ENCODE data around the gene PKP1.

The PKP1 gene

DNA sequence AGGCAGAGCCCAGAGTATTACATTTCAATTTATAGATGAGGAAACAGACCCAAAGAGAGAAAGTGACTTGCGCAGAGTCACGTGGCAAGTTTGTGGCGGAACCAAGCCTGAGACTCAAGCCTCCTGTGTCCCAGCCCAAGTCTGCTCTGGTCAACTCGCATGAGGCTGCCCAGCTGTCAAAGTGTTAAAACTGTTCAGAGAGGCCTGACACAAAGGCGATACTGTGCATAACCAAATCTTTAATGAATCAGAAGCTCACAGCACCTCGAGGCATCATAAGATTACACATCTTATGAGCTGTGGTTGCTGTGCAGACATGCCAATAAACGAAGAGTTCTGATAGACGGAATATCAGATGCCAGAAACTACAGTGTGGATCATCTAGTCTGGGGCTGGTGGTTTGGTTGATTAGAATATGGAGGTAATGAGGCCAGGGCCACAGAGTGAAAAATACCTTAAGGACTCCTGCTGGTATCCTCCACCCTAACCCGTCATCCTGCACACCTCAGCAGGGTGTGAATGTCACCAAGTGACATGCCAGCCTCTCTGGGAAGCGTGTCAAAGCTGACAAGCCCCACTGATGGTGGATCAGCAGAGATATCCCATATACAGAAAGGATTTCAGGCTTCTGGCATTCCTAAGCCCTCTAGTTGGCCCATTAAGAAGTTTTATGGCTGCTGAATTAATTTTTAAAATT lies 52.0 kb downstream of the PKP1 start:
- no peaks in the 10 kb centered on the region for H3F3A ChIP-seq (ENCODE audit: insufficient read depth)
- no peak overlapping the region for H3K4me3 ChIP-seq (ENCODE audit: insufficient read depth, low read length, poor library complexity, severe bottlenecking)
- no peaks in the 10 kb centered on the region for H3K27me3 ChIP-seq (ENCODE audit: low read length)

GRCh38 chr1:201335901-201336300 lies 52.6 kb downstream of the PKP1 start:
- TF ChIP-seq EZH2phosphoT487 (conservative IDR thresholded peaks at IDR 0.05; ENCODE audit: low read length) = no peak
- TF ChIP-seq, protein P1, sequence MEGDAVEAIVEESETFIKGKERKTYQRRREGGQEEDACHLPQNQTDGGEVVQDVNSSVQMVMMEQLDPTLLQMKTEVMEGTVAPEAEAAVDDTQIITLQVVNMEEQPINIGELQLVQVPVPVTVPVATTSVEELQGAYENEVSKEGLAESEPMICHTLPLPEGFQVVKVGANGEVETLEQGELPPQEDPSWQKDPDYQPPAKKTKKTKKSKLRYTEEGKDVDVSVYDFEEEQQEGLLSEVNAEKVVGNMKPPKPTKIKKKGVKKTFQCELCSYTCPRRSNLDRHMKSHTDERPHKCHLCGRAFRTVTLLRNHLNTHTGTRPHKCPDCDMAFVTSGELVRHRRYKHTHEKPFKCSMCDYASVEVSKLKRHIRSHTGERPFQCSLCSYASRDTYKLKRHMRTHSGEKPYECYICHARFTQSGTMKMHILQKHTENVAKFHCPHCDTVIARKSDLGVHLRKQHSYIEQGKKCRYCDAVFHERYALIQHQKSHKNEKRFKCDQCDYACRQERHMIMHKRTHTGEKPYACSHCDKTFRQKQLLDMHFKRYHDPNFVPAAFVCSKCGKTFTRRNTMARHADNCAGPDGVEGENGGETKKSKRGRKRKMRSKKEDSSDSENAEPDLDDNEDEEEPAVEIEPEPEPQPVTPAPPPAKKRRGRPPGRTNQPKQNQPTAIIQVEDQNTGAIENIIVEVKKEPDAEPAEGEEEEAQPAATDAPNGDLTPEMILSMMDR (IDR thresholded peaks at IDR 0.05; ENCODE audit: insufficient read depth, low read length, poor library complexity, severe bottlenecking) = no peak
- Histone ChIP-seq H2AFZ (ENCODE audit: low read depth, low read length, severe bottlenecking) (no peak overlapping the region), H3K9me3 (ENCODE audit: insufficient read depth, low read length) (no peaks in the 10 kb centered on the region), H4K20me1 (ENCODE audit: low read depth, low read length) (no peaks in the 10 kb centered on the region), H3K9ac (ENCODE audit: low read length) (no peak overlapping the region), H3K36me3 (ENCODE audit: low read length) (no peaks in the 10 kb centered on the region), H3K4me3 (ENCODE audit: insufficient read depth, low read length, poor library complexity, severe bottlenecking) (no peak overlapping the region), H3F3A (ENCODE audit: insufficient read depth) (no peaks in the 10 kb centered on the region), H3K27me3 (ENCODE audit: low read length) (no peaks in the 10 kb centered on the region), H3K79me2 (ENCODE audit: insufficient read depth, low read length) (no peaks in the 10 kb centered on the region), H3K4me2 (ENCODE audit: low read depth, low read length, poor library complexity, severe bottlenecking) (no peak overlapping the region), H3K9me2 (replicated peaks; ENCODE audit: insufficient read depth, low read length) (no peaks in the 10 kb centered on the region), H3K27ac (ENCODE audit: low read depth, low read length) (no peak overlapping the region)

More for the DNA sequence above, 52.0 kb downstream of the PKP1 start:
- H3K27ac ChIP-seq (ENCODE audit: low read depth, low read length) = no peak overlapping the region
- no peaks in the 10 kb centered on the region for H3K9me2 ChIP-seq (replicated peaks; ENCODE audit: insufficient read depth, low read length)
- H3K9me3 ChIP-seq (ENCODE audit: insufficient read depth, low read length) = no peaks in the 10 kb centered on the region
- H3K79me2 ChIP-seq (ENCODE audit: insufficient read depth, low read length) = no peaks in the 10 kb centered on the region
- H4K20me1 ChIP-seq (ENCODE audit: low read depth, low read length) = no peaks in the 10 kb centered on the region
- H3K36me3 ChIP-seq (ENCODE audit: low read length) = no peaks in the 10 kb centered on the region
- TF ChIP-seq, protein P1 (IDR thresholded peaks at IDR 0.05; ENCODE audit: insufficient read depth, low read length, poor library complexity, severe bottlenecking) = no peak
- TF ChIP-seq EZH2phosphoT487 (conservative IDR thresholded peaks at IDR 0.05; ENCODE audit: low read length) = no peak
- H3K9ac ChIP-seq (ENCODE audit: low read length) = no peak overlapping the region
- H2AFZ ChIP-seq (ENCODE audit: low read depth, low read length, severe bottlenecking) = no peak overlapping the region
- H3K4me2 ChIP-seq (ENCODE audit: low read depth, low read length, poor library complexity, severe bottlenecking) = no peak overlapping the region

GRCh38 chr1:201336711-201337450 lies 53.6 kb downstream of the PKP1 start:
- no peak overlapping the region for H3K9ac ChIP-seq (ENCODE audit: low read length)
- no peaks in the 10 kb centered on the region for H3K79me2 ChIP-seq (ENCODE audit: insufficient read depth, low read length)
- H3K4me3 ChIP-seq (ENCODE audit: insufficient read depth, low read length, poor library complexity, severe bottlenecking) = no peak overlapping the region
- H3K36me3 ChIP-seq (ENCODE audit: low read length) = no peaks in the 10 kb centered on the region
- no peaks in the 10 kb centered on the region for H3K9me3 ChIP-seq (ENCODE audit: insufficient read depth, low read length)
- H4K20me1 ChIP-seq (ENCODE audit: low read depth, low read length) = no peaks in the 10 kb centered on the region
- no peak for TF ChIP-seq EZH2phosphoT487 (conservative IDR thresholded peaks at IDR 0.05; ENCODE audit: low read length)
- no peaks in the 10 kb centered on the region for H3F3A ChIP-seq (ENCODE audit: insufficient read depth)
- H3K9me2 ChIP-seq (replicated peaks; ENCODE audit: insufficient read depth, low read length) = no peaks in the 10 kb centered on the region
- no peak overlapping the region for H2AFZ ChIP-seq (ENCODE audit: low read depth, low read length, severe bottlenecking)
- H3K4me2 ChIP-seq (ENCODE audit: low read depth, low read length, poor library complexity, severe bottlenecking) = no peak overlapping the region
- no peaks in the 10 kb centered on the region for H3K27me3 ChIP-seq (ENCODE audit: low read length)
- H3K27ac ChIP-seq (ENCODE audit: low read depth, low read length) = no peak overlapping the region

GRCh38 chr1:201341377-201341776 lies 58.1 kb downstream of the PKP1 start:
- no peaks in the 10 kb centered on the region for H3K36me3 ChIP-seq (ENCODE audit: low read length)
- H3K9me2 ChIP-seq (replicated peaks; ENCODE audit: insufficient read depth, low read length) = no peaks in the 10 kb centered on the region
- H3K9me3 ChIP-seq (ENCODE audit: insufficient read depth, low read length) = no peaks in the 10 kb centered on the region
- no peaks in the 10 kb centered on the region for H3K79me2 ChIP-seq (ENCODE audit: insufficient read depth, low read length)
- no peaks in the 10 kb centered on the region; the same call in 1 of the 2 replicates for H3K27me3 ChIP-seq (ENCODE audit: low read length)
- no peak overlapping the region for H3K9ac ChIP-seq (ENCODE audit: low read length)
- no peak overlapping the region for H3K4me2 ChIP-seq (ENCODE audit: low read depth, low read length, poor library complexity, severe bottlenecking)
- no peaks in the 10 kb centered on the region for H4K20me1 ChIP-seq (ENCODE audit: low read depth, low read length)
- H2AFZ ChIP-seq (ENCODE audit: low read depth, low read length, severe bottlenecking) = no peak overlapping the region
- H3F3A ChIP-seq (ENCODE audit: insufficient read depth) = no peaks in the 10 kb centered on the region
- TF ChIP-seq EZH2phosphoT487 (conservative IDR thresholded peaks at IDR 0.05; ENCODE audit: low read length) = no peak
- TF ChIP-seq, protein P1 (IDR thresholded peaks at IDR 0.05; ENCODE audit: insufficient read depth, low read length, poor library complexity, severe bottlenecking) = no peak
- H3K4me3 ChIP-seq (ENCODE audit: insufficient read depth, low read length, poor library complexity, severe bottlenecking) = no peak overlapping the region
- H3K27ac ChIP-seq (ENCODE audit: low read depth, low read length) = no peak overlapping the region
